GM12878 (cell line): Measurements from ENCODE around the gene TPGS2. TPM values are rescaled to one million over a fixed set of nuclear protein-coding genes. Genes with fewer than 3 reads are reported as not detected.

Experiments used
- ATAC-seq: fragments of 200-7000 bp; cut with Tn5 transposase; 3 replicates; pipeline ENCODE4 v1.9.1; 2020; ENCODE audit warnings: mild to moderate bottlenecking, moderate library complexity
- BruUV-seq: library from RNA; stranded (reverse); fragments of 400-500 nt; replicated peaks from 2 replicates; lab custom pipeline; 2021; lab: Mats Ljungman, UMichigan
- CTCF ChIA-PET: fragments of 300-600 bp; sonication (Branson Sonifier 250); formaldehyde crosslinking; extraction: SDS; loops from one replicate; lab custom pipeline; 2021; ENCODE audit warnings: inconsistent platforms; lab: Yijun Ruan, JAX
- POLR2A ChIA-PET: fragments of 350-600 bp; formaldehyde crosslinking; extraction: SDS; loops from one replicate; lab custom pipeline; 2021; ENCODE audit warnings: inconsistent platforms; lab: Charles Lee
- RAD21 ChIA-PET: fragments of 300-600 bp; sonication (Branson Sonifier 250); formaldehyde crosslinking; loops from one replicate; lab custom pipeline; 2023; ENCODE audit warnings: antibody characterized with exemption; ENCODE audit not compliant: unreplicated experiment; lab: Charles Lee
- SMC1A ChIA-PET: fragments of 300-600 bp; sonication (Branson Sonifier 250); formaldehyde crosslinking; loops from one replicate; lab custom pipeline; 2023; ENCODE audit not compliant: unreplicated experiment, uncharacterized antibody; lab: Charles Lee
- DNase-seq: peaks from one replicate; pipeline ENCODE4 v3.0.0-alpha.2; 2011; ENCODE audit warnings: low read depth, low spot score
- FAIRE-seq: peaks from 3 replicates; lab custom pipeline; 2011; peaks lifted over from hg19 to GRCh38; lab: Jason Lieb, UNC
- H2AFZ ChIP-seq: 2 replicates; pipeline ENCODE4 v1.6.0; 2011; ENCODE audit warnings: low read depth, low read length, control low read depth; ENCODE audit not compliant: control insufficient read depth
- H3K27ac ChIP-seq: 2 replicates; pipeline ENCODE4 v1.5.1; 2011; ENCODE audit warnings: control low read depth; ENCODE audit not compliant: control insufficient read depth, insufficient read depth
- H3K27me3 ChIP-seq, 2 experiments: replicated peaks in 1 of 2; 2 replicates each; pipeline versions ENCODE4 v1.6.0 to v1.6.1; 2011; ENCODE audit warnings: low read length in 1 of 2; ENCODE audit not compliant: control insufficient read depth in 2 of 2, insufficient read depth in 2 of 2
- H3K36me3 ChIP-seq, 2 experiments: 2 replicates each; pipeline ENCODE4 v1.5.1; 2011; ENCODE audit warnings: low read length in 1 of 2; ENCODE audit not compliant: control insufficient read depth in 2 of 2, insufficient read depth in 2 of 2
- H3K4me1 ChIP-seq: 2 replicates; pipeline ENCODE4 v1.6.1; 2011; ENCODE audit warnings: mild to moderate bottlenecking, low read length, moderate library complexity, mixed read lengths; ENCODE audit not compliant: control insufficient read depth, insufficient read depth
- H3K4me2 ChIP-seq: 2 replicates; pipeline ENCODE4 v1.6.0; 2011; ENCODE audit warnings: control low read depth; ENCODE audit not compliant: control insufficient read depth, insufficient read depth
- H3K4me3 ChIP-seq: fragments of 200-600 bp; sonication (generic); 2 replicates; pipeline ENCODE4 v1.5.1; 2016
- H3K79me2 ChIP-seq: 2 replicates; pipeline ENCODE4 v1.6.0; 2011; ENCODE audit warnings: low read length; ENCODE audit not compliant: control insufficient read depth, insufficient read depth
- H3K9ac ChIP-seq: 2 replicates; pipeline ENCODE4 v1.8.0; 2011; ENCODE audit warnings: low read length, control low read depth, mixed read lengths; ENCODE audit not compliant: control insufficient read depth, insufficient read depth
- H3K9me3 ChIP-seq: replicated peaks from 3 replicates; pipeline ENCODE4 v1.5.1; 2011; ENCODE audit warnings: mild to moderate bottlenecking, low read length; ENCODE audit not compliant: control insufficient read depth, insufficient read depth
- H4K20me1 ChIP-seq: 2 replicates; pipeline ENCODE4 v1.6.0; 2011; ENCODE audit not compliant: control insufficient read depth, insufficient read depth
- BHLHE40 ChIP-seq, 2 experiments: fragments of 450-650 bp in 1 of 2; IDR thresholded peaks; 2 replicates each; pipeline ENCODE4 v1.6.1; 2011 to 2017; ENCODE audit warnings: low read depth in 2 of 2, borderline replicate concordance in 1 of 2, improper control_type of control experiment in 1 of 2, low read length in 1 of 2, mild to moderate bottlenecking in 1 of 2
- CBX3 ChIP-seq: fragments of 200-600 bp; sonication (generic); IDR thresholded peaks from 2 replicates; pipeline ENCODE4 v1.6.1; 2016; ENCODE audit warnings: low read depth, borderline replicate concordance
- CEBPB ChIP-seq, 2 experiments: fragments of 150-350 bp in 1 of 2; IDR thresholded peaks; 2 replicates each; pipeline ENCODE4 v1.6.1; 2012 to 2014; ENCODE audit warnings: low read depth in 2 of 2, low read length in 2 of 2, borderline replicate concordance in 1 of 2, inconsistent platforms in 1 of 2
- HDAC6 ChIP-seq: fragments of 200-600 bp; sonication (generic); IDR thresholded peaks from one replicate; pipeline ENCODE4 v1.8.0; 2017; ENCODE audit warnings: antibody characterized with exemption; ENCODE audit not compliant: unreplicated experiment
- JUND ChIP-seq: IDR thresholded peaks from 2 replicates; pipeline ENCODE4 v1.6.1; 2012; ENCODE audit warnings: low read depth, mild to moderate bottlenecking, low read length, improper control_type of control experiment, moderate library complexity
- SIX5 ChIP-seq: IDR thresholded peaks from 2 replicates; pipeline ENCODE4 v1.6.1; 2011; ENCODE audit warnings: mild to moderate bottlenecking, low read depth, low read length, moderate library complexity; ENCODE audit not compliant: severe bottlenecking
- SREBF1 ChIP-seq: IDR thresholded peaks from 2 replicates; pipeline ENCODE4 v1.6.1; 2012; ENCODE audit warnings: mild to moderate bottlenecking, low read length
- STAT3 ChIP-seq: IDR thresholded peaks from 2 replicates; pipeline ENCODE4 v1.6.1; 2011; ENCODE audit warnings: low read depth, low read length, improper control_type of control experiment
- YBX1 ChIP-seq: fragments of 450-650 bp; IDR thresholded peaks from 2 replicates; pipeline ENCODE4 v1.6.1; 2016; ENCODE audit warnings: antibody characterized with exemption
- ZBTB11 ChIP-seq: fragments of 450-650 bp; formaldehyde crosslinking; IDR thresholded peaks from 2 replicates; pipeline ENCODE4 v1.5.0; 2022; ENCODE audit warnings: mild to moderate bottlenecking, missing genetic modification characterization
- WGBS: methylation state at CpG from one replicate; pipeline ENCODE4 v1.1.6; 2016; ENCODE audit warnings: low lambda C conversion rate; ENCODE audit not compliant: insufficient replicate concordance, insufficient coverage; ENCODE audit errors: missing lambda C conversion rate; 5-methylcytosine and 5-hydroxymethylcytosine counted together
- in situ Hi-C: fragments of 300-500 bp; cut with MboI; formaldehyde crosslinking; loops from 9 replicates; pipeline ENCODE4 v1.14.3; 2018; ENCODE audit warnings: mixed read lengths
- intact Hi-C: fragments of 100-400 bp; cut with micrococcal nuclease; formaldehyde crosslinking; loops from one replicate; pipeline ENCODE4 v1.14.2; 2022; ENCODE audit not compliant: unreplicated experiment
- polyA plus RNA-seq, 11 experiments: library from polyadenylated mRNA; depleted of rRNA in 4 of 11; unstranded in 6 of 11; stranded (reverse) in 5 of 11; fragments of >200 nt; fragmentation: Nextera tagmentation in 4 of 11; fragmentation: Illumina TruSeq in 1 of 11; extraction: Ambion mirVana in 4 of 11; extraction: Trizol in 1 of 11; gene quantifications; 1 replicate in 1 of 11; 2 replicates in 10 of 11; pipeline versions ENCODE4 v1.2.1 to v1.2.3, GENCODE V29; 2011 to 2016; ENCODE audit warnings: inconsistent platforms in 2 of 11, missing spikeins in 2 of 11, low read depth in 1 of 11
- total RNA-seq, 4 experiments: library from RNA; depleted of rRNA in 3 of 4; stranded (reverse); fragments of >200 nt in 3 of 4; fragmentation: Illumina TruSeq in 1 of 4; extraction: Trizol in 1 of 4; gene quantifications; 2 replicates each; pipeline versions ENCODE4 v1.2.1 to v1.2.3, GENCODE V29; 2013 to 2021
- TF ChIP-seq, protein P1 (sequence below): IDR thresholded peaks from 2 replicates; pipeline ENCODE4 v1.6.1; 2011; ENCODE audit warnings: borderline replicate concordance, low read depth, mild to moderate bottlenecking, moderate library complexity, low read length; ENCODE audit not compliant: insufficient read depth, poor library complexity, severe bottlenecking
- TF ChIP-seq, protein P2 (sequence below): fragments of 150-350 bp; IDR thresholded peaks from 2 replicates; pipeline ENCODE4 v1.6.1; 2014; ENCODE audit warnings: mild to moderate bottlenecking, low read depth, low read length

TPGS2 gene
- total and polyA plus RNA-seq, 10 of the 15 experiments (the other 5 are each of a cell fraction or from before 2014, with no cell fraction given): 39.8 to 181 (median 88.9) TPM

DNA sequence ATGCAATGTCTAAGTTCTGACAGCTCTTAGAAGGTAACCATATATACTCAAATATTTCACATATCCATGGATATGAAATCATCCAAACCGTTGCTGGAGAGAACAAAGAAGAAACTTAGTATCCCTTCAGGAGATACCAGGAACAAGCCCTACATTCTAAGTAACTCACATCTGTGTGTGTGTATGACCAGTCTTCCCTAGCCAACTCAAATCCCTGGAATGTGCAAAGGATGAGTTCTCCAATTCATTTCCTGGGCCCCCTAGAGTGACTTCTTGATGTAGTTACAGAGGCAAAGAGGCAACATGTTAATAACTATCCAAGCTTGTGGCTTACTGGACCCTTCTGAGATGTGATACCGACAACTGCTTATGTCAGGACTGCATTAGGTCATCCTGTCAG, 20.1 kb downstream of the TPGS2 start:
- ChIA-PET SMC1A (interaction anchor here (0.6 to 2.2 kb wide), 5 partner anchors 24 to 714 kb away, joined by 3 to 14 read pairs (median 3); no protein-coding TSS in a partner anchor), RAD21 (interaction anchor here (0.8 to 2.5 kb wide), 6 partner anchors 115 to 713 kb away, joined by 3 to 18 read pairs (median 3); no protein-coding TSS in a partner anchor)
- DNase-seq: no peak
- H3K4me3 ChIP-seq: no peak overlapping the region
- no peaks in the 10 kb centered on the region for H3K79me2 ChIP-seq
- in situ Hi-C loops: loop anchor here (25.0 kb wide), 1 partner anchor 1221 kb away; the partner anchor contains the start of gene GALNT1
- H3K36me3 ChIP-seq: peaks cover 6 to 15% of the 10 kb centered on the region in 2 experiments; a peak in 3 of 4 replicates
- no peaks in the 10 kb centered on the region for H3K4me1 ChIP-seq
- TF ChIP-seq, protein P1, sequence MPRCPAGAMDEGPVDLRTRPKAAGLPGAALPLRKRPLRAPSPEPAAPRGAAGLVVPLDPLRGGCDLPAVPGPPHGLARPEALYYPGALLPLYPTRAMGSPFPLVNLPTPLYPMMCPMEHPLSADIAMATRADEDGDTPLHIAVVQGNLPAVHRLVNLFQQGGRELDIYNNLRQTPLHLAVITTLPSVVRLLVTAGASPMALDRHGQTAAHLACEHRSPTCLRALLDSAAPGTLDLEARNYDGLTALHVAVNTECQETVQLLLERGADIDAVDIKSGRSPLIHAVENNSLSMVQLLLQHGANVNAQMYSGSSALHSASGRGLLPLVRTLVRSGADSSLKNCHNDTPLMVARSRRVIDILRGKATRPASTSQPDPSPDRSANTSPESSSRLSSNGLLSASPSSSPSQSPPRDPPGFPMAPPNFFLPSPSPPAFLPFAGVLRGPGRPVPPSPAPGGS: no peak
- TF ChIP-seq YBX1 (no peak), SREBF1 (no peak), BHLHE40 (IDR thresholded peaks at IDR 0.05; ENCODE audit: borderline replicate concordance in 1 of 2, low read depth in 2 of 2, low read length in 1 of 2) (no peak), JUND (no peak), STAT3 (no peak), ZBTB11 (CRISPR knock-in tag) (no peak), CEBPB (IDR thresholded peaks at IDR 0.05; ENCODE audit: borderline replicate concordance in 1 of 2, low read depth in 2 of 2, low read length in 2 of 2) (no peak), CBX3 (no peak), HDAC6 (no peak), SIX5 (no peak)
- TF ChIP-seq, protein P2, sequence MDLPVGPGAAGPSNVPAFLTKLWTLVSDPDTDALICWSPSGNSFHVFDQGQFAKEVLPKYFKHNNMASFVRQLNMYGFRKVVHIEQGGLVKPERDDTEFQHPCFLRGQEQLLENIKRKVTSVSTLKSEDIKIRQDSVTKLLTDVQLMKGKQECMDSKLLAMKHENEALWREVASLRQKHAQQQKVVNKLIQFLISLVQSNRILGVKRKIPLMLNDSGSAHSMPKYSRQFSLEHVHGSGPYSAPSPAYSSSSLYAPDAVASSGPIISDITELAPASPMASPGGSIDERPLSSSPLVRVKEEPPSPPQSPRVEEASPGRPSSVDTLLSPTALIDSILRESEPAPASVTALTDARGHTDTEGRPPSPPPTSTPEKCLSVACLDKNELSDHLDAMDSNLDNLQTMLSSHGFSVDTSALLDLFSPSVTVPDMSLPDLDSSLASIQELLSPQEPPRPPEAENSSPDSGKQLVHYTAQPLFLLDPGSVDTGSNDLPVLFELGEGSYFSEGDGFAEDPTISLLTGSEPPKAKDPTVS: no peak
- TF ChIP-seq, all 136 proteins: peak for 0
- no peaks in the 10 kb centered on the region for H3K9me3 ChIP-seq
- H4K20me1 ChIP-seq: no peaks in the 10 kb centered on the region
- ATAC-seq (no peak), FAIRE-seq (no peak)
- H2AFZ ChIP-seq: no peak overlapping the region
- H3K27ac ChIP-seq: no peak overlapping the region
- BruUV-seq: no TSS peak
- ChIA-PET POLR2A (no interaction called here), CTCF (interaction anchor here (0.6 to 8.3 kb wide), 11 partner anchors 9 to 712 kb away, joined by 3 to 68 read pairs (median 5); partner anchors contain the start of genes KIAA1328 and TPGS2)
- H3K9ac ChIP-seq: no peak overlapping the region
- 92% methylated on average over 2 of the region's 2 CpGs for WGBS
- H3K27me3 ChIP-seq: no peaks in the 10 kb centered on the region
- intact Hi-C loops: loop anchor here (2.0 to 10.0 kb wide), 3 partner anchors 120 to 712 kb away; no protein-coding TSS in a partner anchor
- H3K4me2 ChIP-seq: no peak overlapping the region
